SU-DHL-6 (cell line): ENCODE results near the gene PLEKHA7.

Experiments used
- H2AFZ ChIP-seq: fragments of 200-600 bp; sonication (generic); 2 replicates; pipeline ENCODE4 v1.6.1; 2014; ENCODE audit warnings: low read depth, mild to moderate bottlenecking, moderate library complexity, mixed read lengths, antibody characterized with exemption, low read length; ENCODE audit not compliant: severe bottlenecking
- H3F3A ChIP-seq: fragments of 200-600 bp; shearing (Covaris generic); 2 replicates; pipeline ENCODE4 v1.6.0; 2016; ENCODE audit warnings: antibody characterized with exemption, mild to moderate bottlenecking; ENCODE audit not compliant: insufficient read depth
- H3K27ac ChIP-seq: fragments of 200-600 bp; sonication (generic); 2 replicates; pipeline ENCODE4 v1.5.1; 2016; ENCODE audit warnings: low read depth, mild to moderate bottlenecking, low read length, moderate library complexity, mixed read lengths
- H3K27me3 ChIP-seq: fragments of 200-600 bp; sonication (generic), shearing (Covaris generic); 2 replicates; pipeline ENCODE4 v1.6.0; 2014; ENCODE audit warnings: mild to moderate bottlenecking, low read length
- H3K36me3 ChIP-seq: fragments of 200-600 bp; sonication (generic); 2 replicates; pipeline ENCODE4 v1.6.1; 2014; ENCODE audit warnings: mild to moderate bottlenecking, low read length, mixed read lengths
- H3K4me2 ChIP-seq: fragments of 300-600, 200-600 bp; shearing (Covaris generic), sonication (generic); 2 replicates; pipeline ENCODE4 v1.6.0; 2014; ENCODE audit warnings: low read length, low read depth, mild to moderate bottlenecking; ENCODE audit not compliant: poor library complexity, severe bottlenecking
- H3K4me3 ChIP-seq: fragments of 200-600 bp; sonication (generic); 2 replicates; pipeline ENCODE4 v1.5.1; 2014; ENCODE audit warnings: antibody characterized with exemption, low read length, mild to moderate bottlenecking, mixed read lengths; ENCODE audit not compliant: insufficient read depth, poor library complexity, severe bottlenecking
- H3K79me2 ChIP-seq: fragments of 200-600 bp; sonication (generic); 2 replicates; pipeline ENCODE4 v1.6.1; 2014; ENCODE audit warnings: mild to moderate bottlenecking, low read length, moderate library complexity; ENCODE audit not compliant: insufficient read depth
- H3K9ac ChIP-seq: fragments of 200-600 bp; sonication (generic); 2 replicates; pipeline ENCODE4 v1.7.0; 2014; ENCODE audit warnings: mild to moderate bottlenecking, low read length
- H3K9me2 ChIP-seq: fragments of 200-600 bp; sonication (generic); replicated peaks from 2 replicates; pipeline ENCODE4 v1.6.1; 2014; ENCODE audit warnings: low read length; ENCODE audit not compliant: insufficient read depth
- H3K9me3 ChIP-seq: fragments of 200-600 bp; sonication (generic); 2 replicates; pipeline ENCODE4 v1.6.1; 2014; ENCODE audit warnings: low read length, mixed read lengths; ENCODE audit not compliant: insufficient read depth
- H4K20me1 ChIP-seq: fragments of 200-600 bp; sonication (generic); 2 replicates; pipeline ENCODE4 v1.6.1; 2014; ENCODE audit warnings: low read depth, mild to moderate bottlenecking, antibody characterized with exemption, low read length, moderate library complexity, mixed read lengths
- EZH2phosphoT487 ChIP-seq: fragments of 200-600 bp; sonication (generic), shearing (Covaris generic); conservative IDR thresholded peaks from 2 replicates; pipeline ENCODE4 v1.6.1; 2018; ENCODE audit warnings: mild to moderate bottlenecking, antibody characterized with exemption, low read length, moderate library complexity, mixed read lengths
- TF ChIP-seq, protein P1 (sequence below): fragments of 200-600 bp; sonication (generic); IDR thresholded peaks from one replicate; pipeline ENCODE4 v1.5.1; 2017; ENCODE audit warnings: antibody characterized with exemption, mild to moderate bottlenecking, low read length, moderate library complexity; ENCODE audit not compliant: insufficient read depth, poor library complexity, severe bottlenecking

The PLEKHA7 gene

GRCh38 chr11:17015627-17016126 is 1.5 kb upstream of the PLEKHA7 start:
- no peaks in the 10 kb centered on the region for H3F3A ChIP-seq
- H2AFZ ChIP-seq, result no peak overlapping the region
- H3K27me3 ChIP-seq, result no peaks in the 10 kb centered on the region
- no peaks in the 10 kb centered on the region for H3K79me2 ChIP-seq
- H4K20me1 ChIP-seq, result no peaks in the 10 kb centered on the region
- no peaks in the 10 kb centered on the region for H3K9me3 ChIP-seq
- H3K36me3 ChIP-seq, result no peaks in the 10 kb centered on the region
- no peaks in the 10 kb centered on the region for H3K9me2 ChIP-seq
- no peak overlapping the region for H3K4me3 ChIP-seq
- H3K9ac ChIP-seq, result no peak overlapping the region
- TF ChIP-seq, protein P1, sequence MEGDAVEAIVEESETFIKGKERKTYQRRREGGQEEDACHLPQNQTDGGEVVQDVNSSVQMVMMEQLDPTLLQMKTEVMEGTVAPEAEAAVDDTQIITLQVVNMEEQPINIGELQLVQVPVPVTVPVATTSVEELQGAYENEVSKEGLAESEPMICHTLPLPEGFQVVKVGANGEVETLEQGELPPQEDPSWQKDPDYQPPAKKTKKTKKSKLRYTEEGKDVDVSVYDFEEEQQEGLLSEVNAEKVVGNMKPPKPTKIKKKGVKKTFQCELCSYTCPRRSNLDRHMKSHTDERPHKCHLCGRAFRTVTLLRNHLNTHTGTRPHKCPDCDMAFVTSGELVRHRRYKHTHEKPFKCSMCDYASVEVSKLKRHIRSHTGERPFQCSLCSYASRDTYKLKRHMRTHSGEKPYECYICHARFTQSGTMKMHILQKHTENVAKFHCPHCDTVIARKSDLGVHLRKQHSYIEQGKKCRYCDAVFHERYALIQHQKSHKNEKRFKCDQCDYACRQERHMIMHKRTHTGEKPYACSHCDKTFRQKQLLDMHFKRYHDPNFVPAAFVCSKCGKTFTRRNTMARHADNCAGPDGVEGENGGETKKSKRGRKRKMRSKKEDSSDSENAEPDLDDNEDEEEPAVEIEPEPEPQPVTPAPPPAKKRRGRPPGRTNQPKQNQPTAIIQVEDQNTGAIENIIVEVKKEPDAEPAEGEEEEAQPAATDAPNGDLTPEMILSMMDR, result no peak
- TF ChIP-seq EZH2phosphoT487, result no peak
- H3K4me2 ChIP-seq, result no peak overlapping the region
- no peak overlapping the region for H3K27ac ChIP-seq

GRCh38 chr11:17014833-17015626 is 816 bp upstream of the PLEKHA7 start:
- H3F3A ChIP-seq, result no peaks in the 10 kb centered on the region
- H3K9me2 ChIP-seq, result no peaks in the 10 kb centered on the region
- no peak overlapping the region for H3K27ac ChIP-seq
- peak overlapping the region; percentile 30 for H3K4me2 ChIP-seq
- TF ChIP-seq EZH2phosphoT487, result peak; percentile 95; the same call in 1 of the 2 replicates
- TF ChIP-seq, protein P1, result peak; percentile 25
- no peaks in the 10 kb centered on the region for H3K9me3 ChIP-seq
- no peaks in the 10 kb centered on the region for H3K27me3 ChIP-seq
- H3K9ac ChIP-seq, result no peak overlapping the region
- no peaks in the 10 kb centered on the region for H3K79me2 ChIP-seq
- H3K36me3 ChIP-seq, result no peaks in the 10 kb centered on the region
- no peak overlapping the region for H2AFZ ChIP-seq
- H4K20me1 ChIP-seq, result no peaks in the 10 kb centered on the region
- H3K4me3 ChIP-seq, result no peak overlapping the region

GRCh38 chr11:17013548-17014320 is 480 bp downstream of the PLEKHA7 start:
- Histone ChIP-seq H3K9ac (no peak overlapping the region), H3K4me2 (peak overlapping the region; percentile 28), H2AFZ (no peak overlapping the region), H3K27ac (no peak overlapping the region), H3K36me3 (no peaks in the 10 kb centered on the region), H3K9me2 (no peaks in the 10 kb centered on the region), H3F3A (no peaks in the 10 kb centered on the region), H3K79me2 (no peaks in the 10 kb centered on the region), H3K27me3 (no peaks in the 10 kb centered on the region), H3K9me3 (no peaks in the 10 kb centered on the region), H4K20me1 (no peaks in the 10 kb centered on the region), H3K4me3 (no peak overlapping the region)
- no peak for TF ChIP-seq EZH2phosphoT487
- TF ChIP-seq, protein P1, result no peak
